Pulmonary artery endothelial cell (primary cell): ENCODE results near the gene XYLT1. TPM values are rescaled to one million over a fixed set of nuclear protein-coding genes. Genes with fewer than 3 reads are reported as not detected.

ENCODE experiments used
- DNase-seq: peaks from one replicate; pipeline ENCODE4 v3.0.0-alpha.2; 2011; ENCODE audit warnings: low read depth, low spot score
- total RNA-seq: library from RNA; depleted of rRNA; stranded (reverse); fragments of >200 nt; gene quantifications from 2 replicates; pipeline ENCODE4 v1.2.3, GENCODE V29; 2014

Gene XYLT1
- total RNA-seq, 1 donor from 2014 or later = 0.92 TPM

DNA sequence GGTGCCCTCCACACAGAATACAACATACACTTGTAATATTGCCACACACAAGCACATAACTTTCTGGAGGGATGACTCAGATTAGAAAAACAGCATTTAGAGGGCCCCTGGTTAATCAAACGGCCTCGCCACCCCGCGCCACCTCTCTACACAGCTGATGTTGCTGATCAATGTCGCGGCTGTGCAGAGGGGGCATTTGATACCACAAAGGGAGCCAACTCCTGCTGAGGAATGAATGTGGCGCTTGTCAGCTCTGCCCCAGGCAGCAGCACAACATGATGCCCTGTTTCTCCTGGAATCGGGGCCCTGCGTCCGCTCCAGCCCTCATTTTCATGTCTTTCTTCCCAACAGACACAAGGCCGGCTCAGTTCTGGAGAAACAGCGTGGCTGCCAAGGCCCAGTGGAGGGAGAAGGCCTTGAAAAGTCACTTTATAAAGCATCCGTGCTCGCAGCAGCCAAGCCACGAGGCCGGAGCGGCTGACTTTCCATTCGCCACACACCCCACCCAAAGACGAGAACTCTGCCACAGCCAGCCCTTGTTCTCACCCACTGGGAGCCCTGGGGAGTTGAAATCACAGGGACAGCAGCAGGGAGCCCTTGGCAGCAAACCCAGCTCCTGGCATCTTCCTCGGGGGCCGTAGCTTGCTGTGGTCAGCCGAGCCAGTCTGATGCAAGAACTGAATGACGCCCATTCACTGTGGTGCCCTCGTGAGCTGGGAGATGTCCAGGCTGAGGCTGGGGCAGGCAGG is 65.6 kb downstream of the XYLT1 start:
- no peak for DNase-seq

DNA sequence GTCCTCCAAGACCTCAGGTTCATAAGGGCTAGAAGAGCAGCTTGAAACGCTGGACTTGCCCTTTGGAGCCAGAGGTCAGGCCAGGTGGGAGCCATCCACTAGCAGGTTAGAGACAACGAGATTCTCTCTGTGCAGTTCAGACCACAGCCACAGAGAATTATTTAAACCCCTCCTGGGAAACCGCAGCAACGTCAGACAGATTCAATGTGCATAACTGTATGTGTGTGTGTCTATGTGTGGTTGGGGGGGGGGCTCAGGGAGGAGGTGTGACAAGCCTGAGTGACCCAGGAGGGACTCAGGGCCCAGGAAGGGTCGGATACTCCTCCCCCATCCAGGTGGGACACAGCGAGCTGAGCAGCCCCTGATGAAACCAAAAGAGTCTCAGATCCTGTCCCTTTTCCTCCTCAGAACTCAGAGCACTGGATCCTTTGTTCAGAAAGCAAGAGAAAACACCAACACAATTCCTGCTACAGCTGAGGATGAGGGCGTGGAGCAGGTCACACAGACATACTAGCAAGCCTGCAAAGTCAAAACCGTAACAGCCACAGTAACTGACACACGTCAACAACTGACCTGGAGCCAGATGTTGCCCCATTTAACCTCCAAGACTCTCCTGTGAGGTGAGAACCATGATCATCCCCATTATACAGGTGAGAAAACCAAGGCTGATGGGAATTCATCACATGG is 66.8 kb downstream of the XYLT1 start:
- no peak for DNase-seq

DNA sequence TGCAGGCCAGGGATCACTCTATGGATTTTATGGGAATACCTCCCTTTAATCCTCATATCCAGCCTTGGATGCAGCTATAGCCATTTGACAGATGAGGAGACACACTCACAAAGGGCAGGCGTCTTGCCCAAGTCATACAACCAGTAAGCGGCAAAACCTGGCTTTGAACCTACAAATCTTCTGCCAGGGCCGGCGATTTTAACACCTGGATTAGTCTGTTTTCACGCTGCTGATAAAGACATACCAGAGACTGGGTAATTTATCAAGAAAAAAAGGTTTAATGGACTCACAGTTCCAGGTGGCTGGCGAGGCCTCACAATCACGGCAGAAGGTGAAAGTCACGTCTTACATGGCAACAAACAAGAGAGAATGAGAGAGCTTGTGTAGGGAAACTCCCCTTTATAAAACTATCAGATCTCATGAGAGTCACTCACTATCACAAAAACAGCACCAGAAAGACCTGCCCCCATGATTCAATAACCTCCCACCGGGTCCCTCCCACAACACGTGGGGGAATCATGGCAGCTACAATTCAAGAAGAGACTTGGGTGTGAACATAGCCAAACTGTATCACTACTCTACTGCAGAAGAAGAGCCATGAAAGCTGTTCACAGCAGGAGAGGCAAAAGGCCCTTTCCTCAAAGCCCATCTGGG is 67.5 kb downstream of the XYLT1 start:
- DNase-seq = no peak

DNA sequence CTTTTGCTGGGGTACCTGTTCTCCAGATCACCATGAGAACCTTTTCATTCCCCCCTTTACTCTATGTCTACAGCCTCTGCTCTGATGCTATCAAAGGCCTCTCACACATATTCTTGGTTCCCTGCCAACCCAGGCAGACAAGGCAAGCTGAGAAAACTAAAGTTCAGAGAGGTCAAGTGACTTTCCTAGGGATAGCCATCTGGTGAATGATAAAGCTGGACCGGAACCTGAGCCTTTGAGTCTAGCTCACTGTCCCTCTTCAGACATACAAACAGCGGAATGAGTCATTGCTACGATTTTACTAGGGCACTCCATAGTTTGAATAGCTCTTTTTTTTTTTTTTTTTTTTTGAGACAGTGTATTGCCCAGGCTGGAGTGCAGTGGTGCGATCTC is 73.3 kb downstream of the XYLT1 start:
- peak; percentile 71 for DNase-seq

DNA sequence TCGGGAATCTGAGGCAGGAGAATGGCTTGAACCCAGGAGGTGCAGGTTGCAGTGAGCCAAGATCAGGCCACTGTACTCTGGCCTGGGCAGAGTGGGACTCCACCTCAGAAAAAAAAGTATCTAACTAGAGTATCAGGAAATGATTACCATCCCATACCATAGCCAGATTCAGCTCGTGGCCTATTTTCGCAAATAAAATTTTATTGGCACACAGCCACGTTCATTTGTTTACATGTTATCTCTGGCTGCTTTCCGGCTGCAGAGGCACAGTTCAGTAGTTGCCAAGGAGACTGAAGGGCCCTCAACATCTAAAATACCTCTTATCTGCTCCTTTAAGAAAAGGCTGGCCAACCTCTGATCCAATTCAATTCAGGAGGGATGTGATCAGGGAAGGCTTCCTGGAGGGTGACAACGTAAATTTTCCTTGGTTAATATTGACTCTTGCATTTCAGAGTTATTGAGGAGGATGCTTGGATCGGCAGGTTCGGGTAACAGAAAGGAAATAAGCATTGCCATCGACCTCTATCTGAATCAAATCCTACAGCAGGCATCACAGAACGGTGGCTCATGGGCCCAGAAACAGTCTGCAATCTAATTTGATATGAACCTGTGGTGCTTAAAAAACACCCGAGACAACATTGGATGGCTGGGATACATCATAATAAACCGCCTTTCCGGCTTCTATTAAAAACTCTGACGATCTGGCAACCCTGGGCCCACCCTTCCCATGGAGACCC is 73.8 kb downstream of the XYLT1 start:
- peak; percentile 47 for DNase-seq

DNA sequence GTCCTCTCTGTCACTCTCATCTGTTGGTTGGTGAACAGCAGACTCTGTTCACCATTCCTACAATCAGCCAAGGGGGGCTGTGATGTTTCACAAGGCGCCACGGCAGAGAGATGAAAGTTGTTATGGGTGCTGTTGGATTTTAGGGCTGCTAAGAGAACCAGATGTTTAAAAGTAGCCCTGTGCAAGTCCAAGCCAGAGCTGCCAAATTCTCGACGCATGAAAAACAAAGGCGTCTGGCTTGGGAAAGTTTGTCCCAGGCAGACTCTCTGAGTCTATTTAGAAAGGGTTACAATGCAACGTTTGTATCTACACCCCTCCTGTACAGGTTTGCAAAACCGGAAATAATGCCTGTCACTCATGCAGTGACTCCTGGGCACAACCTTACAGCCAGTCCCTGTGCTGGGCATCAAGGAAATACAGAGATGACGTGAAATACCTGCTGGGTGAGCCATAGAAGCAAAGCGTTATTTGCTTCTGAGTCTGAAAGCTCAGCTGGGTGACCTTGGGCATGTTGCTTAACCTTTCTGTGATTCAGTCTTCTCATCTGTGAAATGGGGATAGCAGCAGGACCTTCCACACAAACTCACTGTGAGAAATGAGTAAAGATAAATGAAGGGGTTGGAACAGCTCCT is 74.8 kb downstream of the XYLT1 start:
- no peak for DNase-seq

DNA sequence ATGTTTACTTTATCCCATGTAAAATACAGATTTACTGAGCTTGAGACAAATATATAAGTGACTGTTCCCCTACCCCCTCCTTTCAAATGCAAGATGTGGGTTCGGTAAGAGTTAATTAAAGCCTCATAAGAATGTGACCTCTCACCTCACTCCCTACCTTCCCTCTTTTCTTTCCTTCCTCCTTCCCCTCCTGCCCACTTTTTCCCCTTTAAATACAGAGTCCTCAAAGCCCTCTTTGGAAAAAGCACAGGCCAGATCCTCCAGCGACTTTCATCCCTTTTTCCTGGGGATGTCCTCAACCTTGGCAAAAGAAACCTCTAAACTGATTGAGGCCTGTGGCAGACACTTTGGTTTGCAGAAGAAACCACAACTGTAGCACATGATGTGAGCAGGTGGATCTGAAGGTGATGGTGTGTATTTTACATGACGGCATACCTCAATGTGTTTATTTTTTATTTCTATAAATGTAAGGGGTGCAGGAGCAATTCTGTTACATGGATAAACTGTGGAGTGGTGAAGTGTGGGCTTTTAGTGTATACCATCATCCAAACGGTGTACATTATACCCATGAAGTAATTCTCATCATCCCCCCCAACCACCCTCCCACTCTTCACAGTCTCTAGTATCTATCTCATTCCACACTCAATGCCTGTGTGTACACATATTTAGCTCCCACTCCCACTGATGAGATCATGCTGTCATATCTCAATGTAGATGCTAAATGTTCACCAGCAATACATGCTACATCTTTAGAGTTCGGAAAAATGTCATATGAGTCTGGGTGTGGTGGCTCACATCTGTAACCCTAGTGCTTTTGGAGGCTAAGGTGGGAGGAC is 77.7 kb downstream of the XYLT1 start:
- DNase-seq = no peak

DNA sequence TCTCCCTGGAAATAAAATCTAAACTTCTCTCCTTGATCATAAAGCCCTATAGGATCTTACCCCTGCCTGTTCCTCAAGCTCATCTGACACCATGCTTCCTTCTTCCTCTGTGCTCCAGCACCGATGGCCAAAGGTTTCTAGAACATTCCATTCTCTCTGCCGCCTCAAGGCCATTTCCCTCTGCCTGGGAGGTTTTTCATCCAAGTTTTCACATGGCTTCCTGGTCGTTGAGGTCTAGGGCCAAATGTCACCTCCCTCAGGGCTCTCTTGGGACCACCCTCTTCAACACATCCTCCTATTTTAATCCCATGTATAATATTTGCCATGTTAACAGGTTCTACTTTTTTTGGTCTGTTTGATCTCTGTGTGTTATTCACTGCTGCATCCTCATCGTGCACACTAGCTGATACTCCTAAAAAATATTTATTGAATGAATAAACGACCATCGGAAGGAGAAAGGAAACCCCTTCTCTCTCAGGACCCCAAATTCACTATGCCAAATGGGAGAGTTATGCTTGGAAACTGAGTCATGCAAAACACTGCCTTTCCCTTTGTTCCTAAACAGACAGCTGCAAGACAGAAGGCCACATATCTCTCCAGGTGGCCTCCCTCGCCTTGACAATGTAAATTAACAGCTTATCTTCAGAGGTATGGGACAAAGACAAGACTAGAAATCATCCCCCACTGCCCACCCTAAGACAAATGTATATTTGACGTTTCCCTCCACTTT is 78.5 kb downstream of the XYLT1 start:
- DNase-seq = no peak

DNA sequence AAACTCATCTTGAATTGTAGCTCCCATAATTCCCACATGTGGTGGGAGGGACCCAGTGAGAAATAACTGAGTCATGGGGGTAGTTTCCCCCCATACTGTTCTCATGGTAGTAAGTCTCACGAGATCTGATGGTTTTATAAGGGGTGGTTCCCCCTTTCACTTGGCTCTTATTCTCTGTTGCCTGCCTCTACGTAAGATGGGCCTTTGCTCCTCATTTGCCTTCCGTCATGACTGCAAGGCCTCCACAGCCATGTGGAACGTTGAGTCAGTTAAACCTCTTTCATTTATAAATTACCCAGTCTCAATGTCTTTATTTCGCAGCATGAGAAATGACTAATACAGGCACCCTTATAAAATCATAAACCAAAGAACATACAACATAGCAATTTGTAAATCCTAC is 79.0 kb downstream of the XYLT1 start:
- no peak for DNase-seq

DNA sequence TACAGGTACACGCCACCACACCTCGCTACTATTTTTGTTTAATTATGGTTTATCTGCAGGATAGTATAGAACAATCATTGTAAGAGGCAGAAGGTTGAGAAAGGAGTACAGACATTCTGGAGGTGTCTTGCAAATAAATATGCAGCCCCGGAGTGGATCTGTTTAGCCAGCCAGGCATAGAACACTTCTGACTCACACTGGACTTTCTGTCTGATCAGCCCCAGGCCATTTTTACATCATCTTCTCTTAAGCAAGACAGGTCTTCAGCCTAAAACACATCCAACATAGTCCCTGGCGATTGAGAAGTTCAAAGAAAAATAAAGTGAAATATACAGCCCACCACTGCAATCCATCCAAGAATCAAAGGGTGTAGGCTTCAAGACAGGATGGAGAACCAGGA is 81.4 kb downstream of the XYLT1 start:
- DNase-seq = no peak

DNA sequence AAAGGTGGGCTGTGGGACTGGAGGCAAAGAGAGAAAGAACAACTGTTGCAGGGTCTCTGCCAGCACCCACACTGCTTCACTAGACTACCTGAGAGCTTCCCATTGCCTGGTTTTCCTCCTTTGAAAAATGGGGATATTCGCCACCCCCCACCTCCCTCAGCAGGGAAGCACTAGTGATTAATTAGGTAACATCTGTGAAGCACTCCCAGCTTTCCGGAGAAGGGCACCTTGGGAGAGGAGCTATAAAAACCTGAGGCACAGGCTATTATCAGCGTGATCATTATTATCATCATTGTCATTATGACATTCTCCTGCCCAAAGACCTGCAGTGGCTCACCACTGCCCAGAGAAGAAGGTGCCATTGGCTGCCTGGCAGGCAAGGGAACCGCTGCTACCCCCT is 83.5 kb downstream of the XYLT1 start:
- DNase-seq = no peak

DNA sequence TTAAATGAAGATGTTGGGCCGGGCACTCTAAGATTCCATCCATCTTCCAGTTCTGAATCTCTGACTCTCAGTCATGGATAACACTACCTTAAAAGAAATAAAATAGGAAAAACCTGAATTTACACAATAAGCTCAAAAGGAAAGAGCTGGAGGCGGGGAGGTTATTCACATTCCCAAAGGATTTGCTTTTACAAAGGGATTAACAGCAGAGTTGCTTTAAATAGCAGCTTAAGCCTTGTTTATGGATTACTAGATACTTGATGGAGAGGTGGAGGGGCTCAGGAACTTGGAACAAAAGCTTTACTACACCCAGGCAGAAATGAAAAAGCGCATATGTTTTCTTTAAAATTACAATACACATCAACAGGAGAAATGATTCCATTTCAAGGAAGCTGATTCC is 84.5 kb downstream of the XYLT1 start:
- no peak for DNase-seq

DNA sequence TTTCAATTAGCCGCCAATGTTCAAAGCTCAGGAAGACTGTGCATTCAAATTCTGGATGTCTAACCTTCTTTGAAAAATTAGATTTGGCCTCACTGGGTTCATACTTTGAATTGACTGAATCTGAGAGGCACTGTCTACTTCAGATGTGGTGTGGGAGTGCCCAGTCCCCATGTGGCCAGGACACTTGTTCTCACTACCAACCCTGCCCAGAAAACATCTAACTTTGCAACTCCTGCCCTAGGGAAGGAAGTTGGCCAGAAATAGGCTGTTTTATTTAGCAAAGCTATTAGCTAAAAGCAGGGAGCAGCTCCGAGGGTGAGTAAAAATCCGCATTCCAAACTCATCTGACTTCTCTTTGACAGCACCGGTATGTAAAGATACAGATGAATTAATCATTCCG is 86.3 kb downstream of the XYLT1 start:
- DNase-seq = no peak

DNA sequence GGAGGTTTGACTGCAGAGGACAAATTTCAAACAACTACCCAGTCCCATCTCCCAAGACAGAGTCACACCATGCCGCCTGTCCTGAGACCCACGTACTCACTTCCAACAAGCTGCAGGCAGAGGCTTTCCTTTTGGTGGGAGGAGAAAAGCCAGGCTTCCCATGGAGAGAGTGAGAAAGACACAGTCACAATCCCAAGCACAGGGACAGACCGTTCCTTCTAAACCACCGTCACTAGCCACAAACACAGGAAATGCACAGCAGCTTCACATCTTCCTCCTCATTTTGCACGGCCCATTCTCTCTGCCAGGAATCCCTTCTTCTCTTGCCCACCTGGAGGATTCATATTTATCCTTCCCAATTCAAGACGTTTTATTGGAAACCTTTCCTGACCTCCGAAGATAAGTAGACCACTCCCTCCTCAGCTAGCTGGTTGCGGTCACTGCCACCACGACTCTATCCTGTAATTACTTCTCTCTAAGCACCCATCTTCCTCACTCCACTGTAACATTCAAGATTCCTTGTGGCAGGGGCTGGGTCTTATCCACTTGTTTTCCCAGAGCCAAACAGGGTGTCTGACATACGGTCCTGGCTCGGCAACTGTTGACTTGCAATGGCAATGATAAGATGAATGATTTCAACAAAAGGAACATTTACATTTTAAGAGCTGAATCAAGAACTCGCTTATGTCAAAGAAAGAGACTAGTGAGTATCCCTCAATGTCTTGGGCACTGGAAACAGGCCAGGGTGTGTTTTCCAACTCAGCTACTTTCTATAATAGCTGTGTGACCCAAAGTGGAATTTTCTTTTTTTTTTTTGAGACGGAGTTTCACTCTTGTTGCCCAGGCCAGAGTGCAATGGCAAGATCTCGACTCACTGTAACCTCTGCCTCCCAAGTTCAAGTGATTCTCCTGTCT is 87.6 kb downstream of the XYLT1 start:
- no peak for DNase-seq

DNA sequence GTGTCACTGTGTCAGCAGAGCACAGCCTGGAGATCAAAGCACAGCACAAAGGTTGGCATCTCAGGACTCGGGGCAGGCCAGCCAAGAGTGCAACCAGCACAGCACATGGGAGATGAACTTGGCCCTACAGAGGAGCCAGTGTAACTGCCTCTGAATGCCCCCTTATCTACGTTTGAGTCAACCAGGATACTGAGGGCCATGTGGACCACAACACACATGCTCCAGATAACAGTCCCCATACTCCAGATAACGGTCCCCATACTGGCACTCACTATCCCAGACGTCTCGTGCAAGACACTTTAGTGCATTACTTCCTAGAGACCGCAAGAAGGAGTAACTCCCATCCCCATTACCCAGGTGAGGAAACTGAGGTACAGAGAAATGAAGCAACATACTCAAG is 88.2 kb downstream of the XYLT1 start:
- DNase-seq = no peak

DNA sequence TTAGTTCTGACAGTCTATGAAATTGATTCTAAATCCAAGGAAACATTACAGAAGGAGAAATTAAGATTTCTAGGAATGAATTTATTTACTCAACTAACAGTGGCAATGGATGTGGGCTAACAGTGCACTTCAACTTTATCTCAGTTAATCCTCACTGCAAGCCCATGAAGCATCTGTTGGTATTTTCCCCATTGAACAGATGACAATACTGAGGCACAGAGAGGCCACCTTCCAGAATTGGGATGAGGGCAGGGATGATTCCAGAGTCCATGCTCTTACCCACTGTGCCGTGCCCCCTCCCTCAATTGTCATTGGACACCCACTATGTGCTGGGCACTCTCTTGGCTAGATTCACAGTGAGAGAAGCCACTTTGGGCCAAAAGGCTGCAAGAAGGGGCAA is 89.0 kb downstream of the XYLT1 start:
- DNase-seq = no peak

DNA sequence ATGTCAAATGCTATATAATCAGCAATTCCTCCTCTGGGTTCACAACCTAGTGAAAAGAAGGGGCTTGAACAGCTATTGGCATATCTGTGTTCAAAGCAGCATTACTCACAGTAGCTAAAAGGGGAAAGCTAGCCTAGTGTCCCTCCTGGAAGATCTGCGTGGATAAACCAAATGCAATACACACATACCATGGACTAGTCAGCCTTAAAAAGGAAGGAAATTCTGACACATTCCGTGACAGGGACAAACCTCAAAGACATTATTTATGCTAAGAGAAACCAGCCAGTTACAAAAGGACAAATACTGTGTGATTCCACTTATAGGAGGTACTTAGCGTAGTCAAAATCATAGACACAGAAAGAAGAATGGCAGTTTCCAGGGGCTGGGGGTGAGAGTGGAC is 90.1 kb downstream of the XYLT1 start:
- DNase-seq = no peak

DNA sequence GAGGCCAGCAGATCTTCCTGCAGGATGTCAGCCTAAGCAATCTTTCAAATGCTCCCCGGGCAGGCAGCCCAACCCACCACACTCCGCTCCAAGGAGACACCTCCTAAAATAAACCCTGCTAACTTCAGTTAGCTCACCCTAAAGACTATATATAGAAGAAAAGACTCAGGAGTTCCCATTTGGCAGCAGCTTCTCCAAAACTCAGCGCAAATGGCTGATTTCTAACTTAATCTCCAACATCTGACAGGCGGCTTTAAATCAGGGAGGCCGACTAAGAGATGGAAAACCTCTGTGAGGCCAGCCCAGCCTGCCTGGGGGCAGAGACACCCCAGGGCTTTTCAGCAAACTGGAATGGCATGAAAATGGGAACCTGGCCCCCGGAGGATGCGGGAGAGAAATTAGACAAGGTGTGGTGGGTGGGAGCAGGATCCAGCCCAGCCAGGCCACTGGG is 91.6 kb downstream of the XYLT1 start:
- no peak for DNase-seq
